Lower lobe of right lung (tissue), 2 donors: ENCODE results near the gene TRPM2. TPM values are rescaled to one million over a fixed set of nuclear protein-coding genes. Genes with fewer than 3 reads are reported as not detected.

ENCODE experiments used
- ATAC-seq, 2 donors: fragments of 200-7000 bp; cut with Tn5 transposase; one replicate each; pipeline ENCODE4 v1.9.1; 2020 to 2022; ENCODE audit warnings: mild to moderate bottlenecking in 2 of 2, moderate library complexity in 2 of 2
- DNase-seq: peaks from one replicate; pipeline ENCODE4 v3.0.0-alpha.2; 2020
- H3K27ac ChIP-seq: fragments of 200-600 bp; one replicate; pipeline ENCODE4 v1.8.0; 2022
- H3K27me3 ChIP-seq: fragments of 200-600 bp; one replicate; pipeline ENCODE4 v1.8.0; 2022; ENCODE audit warnings: low read depth
- H3K36me3 ChIP-seq: fragments of 200-600 bp; one replicate; pipeline ENCODE4 v1.8.0; 2022; ENCODE audit warnings: mild to moderate bottlenecking
- H3K4me1 ChIP-seq: fragments of 200-600 bp; one replicate; pipeline ENCODE4 v1.8.0; 2022
- H3K4me3 ChIP-seq: fragments of 200-600 bp; one replicate; pipeline ENCODE4 v1.8.0; 2022; ENCODE audit warnings: mild to moderate bottlenecking
- H3K9me3 ChIP-seq: fragments of 200-600 bp; one replicate; pipeline ENCODE4 v1.8.0; 2022
- intact Hi-C: fragments of 100-400 bp; cut with DNase I; formaldehyde crosslinking; loops from one replicate; pipeline ENCODE4 v1.11.0; 2022
- total RNA-seq: library from RNA; stranded (reverse); fragmentation: NEBNext Ultra II Directional; extraction: Animal tissue kit (Norgen Biotek cat#: 25700); gene quantifications from one replicate; pipeline ENCODE4 v1.2.1, GENCODE V29; 2021
- TF ChIP-seq, protein P1 (sequence below): fragments of 200-600 bp; IDR thresholded peaks from one replicate; pipeline ENCODE4 v1.8.0; 2022; ENCODE audit warnings: antibody characterized with exemption, mild to moderate bottlenecking
- donor health status: DM: no; HTN: yes; CAD: no; lungs with severe emphysema.

TRPM2 gene
- total RNA-seq, 1 donor from 2014 or later = 17.9 TPM

DNA sequence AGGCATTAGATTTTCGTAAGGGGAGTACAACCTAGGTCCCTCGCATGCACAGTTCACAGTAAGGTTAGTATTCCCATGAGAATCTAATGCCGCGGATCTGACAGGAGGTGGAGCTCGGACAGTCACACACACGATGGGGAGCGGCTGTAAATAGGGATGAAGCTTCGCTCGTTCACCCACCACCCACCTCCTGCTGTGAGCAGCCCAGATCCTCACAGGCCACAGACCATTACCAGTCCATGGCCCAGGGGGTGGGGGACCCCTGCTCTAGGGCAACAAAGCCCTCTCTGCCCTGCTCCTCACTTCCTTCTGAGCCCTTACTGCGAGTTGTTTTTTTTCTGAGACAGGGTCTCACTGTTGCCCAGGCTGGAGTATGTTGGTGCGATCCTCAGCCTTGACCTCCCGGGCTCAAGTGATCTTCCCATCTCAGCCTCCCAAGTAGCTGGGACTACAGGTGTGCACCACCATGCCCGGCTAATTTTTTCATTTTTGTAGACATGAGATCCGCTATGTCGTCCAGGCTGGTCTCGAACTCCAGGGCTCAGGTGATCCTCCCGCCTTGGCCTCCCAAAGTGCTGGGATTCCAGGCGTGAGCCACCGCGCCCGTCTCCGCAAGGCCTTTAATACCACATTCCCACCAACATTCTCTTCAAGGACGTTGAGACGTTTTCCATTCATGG, 21.3 kb downstream of the TRPM2 start:
- DNase-seq = no peak
- intact Hi-C loops = no loop called here
- Histone ChIP-seq H3K27ac (no peak overlapping the region), H3K4me3 (no peak overlapping the region), H3K4me1 (peaks cover 20% of the 10 kb centered on the region), H3K36me3 (no peaks in the 10 kb centered on the region), H3K27me3 (peaks cover 13% of the 10 kb centered on the region), H3K9me3 (no peaks in the 10 kb centered on the region)
- TF ChIP-seq, protein P1, sequence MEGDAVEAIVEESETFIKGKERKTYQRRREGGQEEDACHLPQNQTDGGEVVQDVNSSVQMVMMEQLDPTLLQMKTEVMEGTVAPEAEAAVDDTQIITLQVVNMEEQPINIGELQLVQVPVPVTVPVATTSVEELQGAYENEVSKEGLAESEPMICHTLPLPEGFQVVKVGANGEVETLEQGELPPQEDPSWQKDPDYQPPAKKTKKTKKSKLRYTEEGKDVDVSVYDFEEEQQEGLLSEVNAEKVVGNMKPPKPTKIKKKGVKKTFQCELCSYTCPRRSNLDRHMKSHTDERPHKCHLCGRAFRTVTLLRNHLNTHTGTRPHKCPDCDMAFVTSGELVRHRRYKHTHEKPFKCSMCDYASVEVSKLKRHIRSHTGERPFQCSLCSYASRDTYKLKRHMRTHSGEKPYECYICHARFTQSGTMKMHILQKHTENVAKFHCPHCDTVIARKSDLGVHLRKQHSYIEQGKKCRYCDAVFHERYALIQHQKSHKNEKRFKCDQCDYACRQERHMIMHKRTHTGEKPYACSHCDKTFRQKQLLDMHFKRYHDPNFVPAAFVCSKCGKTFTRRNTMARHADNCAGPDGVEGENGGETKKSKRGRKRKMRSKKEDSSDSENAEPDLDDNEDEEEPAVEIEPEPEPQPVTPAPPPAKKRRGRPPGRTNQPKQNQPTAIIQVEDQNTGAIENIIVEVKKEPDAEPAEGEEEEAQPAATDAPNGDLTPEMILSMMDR = no peak
- no peak for ATAC-seq

DNA sequence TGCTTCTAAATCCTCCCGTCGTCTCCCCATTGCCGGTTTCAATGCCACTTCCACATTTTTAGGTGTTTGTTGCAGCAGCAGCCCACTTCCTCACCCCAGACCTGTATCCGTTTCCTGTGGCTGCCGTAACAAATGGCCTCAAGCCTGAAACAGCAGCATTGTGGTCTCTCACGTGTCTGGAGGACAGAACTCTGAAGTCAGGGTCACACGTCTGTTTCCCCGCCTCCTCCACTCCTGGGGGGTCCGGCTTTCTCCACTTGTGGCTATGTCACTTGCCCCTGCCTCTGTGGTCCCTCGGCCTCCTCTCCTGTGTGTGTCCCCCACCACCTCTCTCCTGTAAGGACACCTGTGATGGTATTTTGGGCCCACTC, 21.8 kb downstream of the TRPM2 start:
- Histone ChIP-seq H3K27ac (no peak overlapping the region), H3K4me3 (no peak overlapping the region), H3K9me3 (no peaks in the 10 kb centered on the region), H3K27me3 (peaks cover 13% of the 10 kb centered on the region), H3K36me3 (no peaks in the 10 kb centered on the region), H3K4me1 (peaks cover 16% of the 10 kb centered on the region)
- TF ChIP-seq, protein P1 = no peak
- ATAC-seq = peak; percentile 53 to 58
- DNase-seq = peak; percentile 70
- intact Hi-C loops = no loop called here

DNA sequence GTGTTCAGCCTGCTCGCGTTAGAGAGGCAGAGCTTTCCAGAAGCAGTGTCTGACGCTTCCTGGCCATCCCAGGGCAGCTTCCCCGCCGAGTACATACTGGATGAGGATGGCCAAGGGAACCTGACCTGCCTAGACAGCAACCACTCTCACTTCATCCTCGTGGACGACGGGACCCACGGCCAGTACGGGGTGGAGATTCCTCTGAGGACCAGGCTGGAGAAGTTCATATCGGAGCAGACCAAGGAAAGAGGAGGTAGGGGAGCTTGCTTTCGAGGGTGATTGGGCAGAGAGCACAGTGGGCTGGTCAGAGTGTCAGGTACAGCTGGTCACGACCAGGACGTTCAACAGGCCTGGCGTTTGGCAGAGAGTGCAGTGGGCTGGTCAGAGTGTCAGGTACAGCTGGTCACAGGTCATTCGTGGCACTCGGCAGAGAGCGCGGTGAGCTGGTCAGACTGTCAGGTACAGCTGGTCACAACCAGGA, 22.4 kb downstream of the TRPM2 start:
- H3K27me3 ChIP-seq = peaks cover 8% of the 10 kb centered on the region

DNA sequence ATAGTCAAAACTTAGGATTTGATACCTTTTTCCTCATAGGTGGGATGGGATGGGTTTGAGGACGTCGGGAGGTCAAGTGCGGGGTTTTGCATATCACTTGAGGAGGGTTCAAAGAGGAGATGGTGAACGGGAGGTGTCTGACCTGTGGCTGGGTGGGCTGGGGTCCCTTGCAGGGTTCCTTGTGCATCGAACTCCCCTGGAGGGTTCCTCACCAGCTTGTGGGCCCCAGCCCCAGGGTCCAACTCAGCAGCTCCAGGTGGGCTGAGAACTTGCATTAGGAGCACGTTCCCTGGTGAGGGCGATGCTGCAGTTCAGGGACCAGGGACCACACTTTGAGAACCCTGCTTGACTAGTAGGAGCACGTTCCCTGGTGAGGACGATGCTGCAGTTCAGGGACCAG, 23.2 kb downstream of the TRPM2 start:
- Histone ChIP-seq H3K4me1 (peaks cover 14% of the 10 kb centered on the region), H3K27me3 (peaks cover 6% of the 10 kb centered on the region)
- no peak for DNase-seq

More for the DNA sequence above, 22.4 kb downstream of the TRPM2 start:
- H3K4me1 ChIP-seq = peaks cover 14% of the 10 kb centered on the region
- TF ChIP-seq, protein P1 = no peak
- no peak overlapping the region for H3K27ac ChIP-seq
- intact Hi-C loops = no loop called here
- no peaks in the 10 kb centered on the region for H3K9me3 ChIP-seq
- no peak overlapping the region for H3K4me3 ChIP-seq
- ATAC-seq = no peak
- no peaks in the 10 kb centered on the region for H3K36me3 ChIP-seq
- no peak for DNase-seq

DNA sequence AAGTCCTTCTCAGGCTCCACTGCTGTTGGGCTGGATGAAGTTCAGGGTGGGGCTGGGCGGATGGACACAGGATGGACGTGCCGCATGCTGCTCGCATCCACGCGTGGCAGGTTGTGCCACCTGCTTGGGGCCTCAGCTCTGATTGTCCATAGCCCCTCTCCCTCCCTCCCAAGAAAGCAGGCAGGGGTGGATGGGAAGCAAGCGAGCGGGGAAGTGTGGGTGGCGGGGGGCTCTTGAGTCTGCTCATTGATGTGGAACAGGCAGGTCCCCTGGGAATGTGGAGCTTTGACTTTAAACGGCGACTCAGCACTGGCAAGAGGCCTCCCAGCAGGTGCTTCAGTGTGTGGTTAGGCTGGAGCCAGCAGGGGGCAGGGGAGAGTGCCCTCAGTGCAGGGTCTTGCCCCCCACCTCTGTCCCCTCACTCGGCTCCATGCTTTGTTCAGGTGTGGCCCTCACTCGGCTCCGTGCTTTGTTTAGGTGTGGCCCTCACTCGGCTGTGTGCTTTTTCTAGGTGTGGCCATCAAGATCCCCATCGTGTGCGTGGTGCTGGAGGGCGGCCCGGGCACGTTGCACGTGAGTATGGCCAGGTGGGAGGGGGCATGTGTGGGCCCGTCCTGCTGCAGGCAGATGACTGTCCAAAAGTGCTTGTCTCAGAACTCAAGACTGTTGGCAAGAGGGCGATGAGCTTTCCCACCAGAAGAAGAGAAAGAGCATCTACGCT, 23.9 kb downstream of the TRPM2 start:
- Histone ChIP-seq H3K36me3 (no peaks in the 10 kb centered on the region), H3K27ac (no peak overlapping the region), H3K27me3 (peaks cover 4% of the 10 kb centered on the region), H3K4me3 (no peak overlapping the region), H3K4me1 (peaks cover 14% of the 10 kb centered on the region), H3K9me3 (no peaks in the 10 kb centered on the region)
- TF ChIP-seq, protein P1 = no peak
- peak; percentile 11 to 36 for ATAC-seq
- intact Hi-C loops = no loop called here
- no peak for DNase-seq

More for the DNA sequence above, 23.2 kb downstream of the TRPM2 start:
- intact Hi-C loops = no loop called here
- no peak overlapping the region for H3K27ac ChIP-seq
- H3K36me3 ChIP-seq = no peaks in the 10 kb centered on the region
- no peaks in the 10 kb centered on the region for H3K9me3 ChIP-seq
- no peak overlapping the region for H3K4me3 ChIP-seq
- no peak for ATAC-seq
- TF ChIP-seq, protein P1 = no peak
